Dedifferentiated amniotic fluid mesenchymal stem cell (primary cell): ENCODE measurements around the gene GORASP2.

ENCODE experiments used
- DNase-seq: peaks from one replicate; pipeline ENCODE4 v3.0.0-alpha.2; 2016; ENCODE audit errors: extremely low spot score

The GORASP2 gene

DNA sequence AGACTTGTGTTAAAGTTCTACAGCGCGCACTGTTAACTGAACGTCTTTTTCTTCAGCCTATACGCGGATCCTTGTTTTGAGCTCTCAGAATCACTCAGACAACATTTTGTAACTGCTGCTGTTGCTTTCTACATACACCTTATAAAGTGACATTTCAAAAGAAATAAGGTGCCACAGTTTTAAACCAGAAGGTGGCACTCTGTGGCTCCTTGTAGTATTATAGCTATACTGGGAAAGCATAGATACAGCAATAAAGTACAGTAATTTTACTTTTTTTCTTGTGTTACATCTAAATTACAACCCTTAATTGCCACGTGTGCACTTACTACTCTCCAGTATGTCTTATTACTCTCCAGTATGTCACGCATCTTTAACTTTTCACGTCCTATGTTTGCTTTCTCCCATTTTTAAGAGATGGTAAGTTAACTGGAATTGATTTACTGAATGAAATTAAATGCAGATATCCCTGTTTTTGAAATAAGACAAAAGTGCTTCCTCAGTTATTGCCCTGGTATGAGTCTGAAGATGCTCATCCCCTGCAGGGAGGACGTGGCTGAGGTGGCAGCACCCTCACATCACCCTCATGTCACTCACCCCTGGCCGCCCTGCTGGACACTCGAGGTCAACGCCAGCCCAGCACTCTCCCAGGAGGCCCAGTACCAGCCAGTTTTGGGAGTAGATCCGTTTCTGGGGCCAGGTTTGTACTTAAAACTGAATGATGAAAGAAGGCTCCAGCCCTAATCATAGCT lies 37.8 kb downstream of the GORASP2 start:
- DNase-seq: no peak

DNA sequence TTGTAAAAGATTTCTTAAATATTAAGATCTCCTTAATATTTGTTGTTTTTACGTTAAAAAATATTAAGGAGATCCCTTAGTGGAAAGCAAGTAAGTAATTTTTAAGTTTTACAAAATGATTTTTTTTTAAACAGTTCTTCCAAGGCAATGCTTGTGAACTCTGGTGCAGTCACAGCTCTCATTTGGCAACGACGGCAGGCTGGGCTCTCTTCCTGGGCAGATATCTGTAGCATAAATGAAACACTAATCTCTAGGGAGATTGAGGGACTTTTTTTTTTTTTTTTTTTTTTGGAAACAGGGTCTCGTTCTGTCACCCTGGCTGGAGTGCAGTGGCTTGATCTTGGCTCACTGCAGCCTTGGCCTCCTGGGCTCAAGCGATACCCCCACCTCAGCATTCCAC lies 38.5 kb downstream of the GORASP2 start:
- no peak for DNase-seq

- no peak for DNase-seq
These were observed 39.4 kb downstream of the GORASP2 start for GRCh38 chr2:170968205-170969003.

DNA sequence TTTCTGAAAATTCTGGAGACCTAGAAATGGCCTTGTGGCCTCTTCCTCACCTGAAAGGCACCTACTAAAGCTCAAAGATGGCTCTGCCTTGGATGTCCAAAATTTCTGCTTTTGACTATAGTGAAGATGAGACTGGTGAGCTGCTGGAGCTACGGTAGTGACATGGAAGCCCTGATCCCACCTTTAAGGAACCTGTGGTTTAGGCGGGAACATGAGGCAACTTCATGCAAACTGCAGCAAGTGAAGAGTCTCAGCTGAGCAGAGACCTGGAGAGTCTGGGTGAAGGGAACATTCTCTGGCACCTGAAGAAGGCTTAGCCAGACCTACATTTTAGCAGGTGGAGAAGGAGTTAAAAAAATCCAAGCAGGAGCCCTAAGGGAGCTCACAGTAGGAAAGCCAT lies 40.0 kb downstream of the GORASP2 start:
- DNase-seq: no peak

- DNase-seq: no peak
These were observed 40.9 kb downstream of the GORASP2 start for GRCh38 chr2:170969872-170970496.

DNA sequence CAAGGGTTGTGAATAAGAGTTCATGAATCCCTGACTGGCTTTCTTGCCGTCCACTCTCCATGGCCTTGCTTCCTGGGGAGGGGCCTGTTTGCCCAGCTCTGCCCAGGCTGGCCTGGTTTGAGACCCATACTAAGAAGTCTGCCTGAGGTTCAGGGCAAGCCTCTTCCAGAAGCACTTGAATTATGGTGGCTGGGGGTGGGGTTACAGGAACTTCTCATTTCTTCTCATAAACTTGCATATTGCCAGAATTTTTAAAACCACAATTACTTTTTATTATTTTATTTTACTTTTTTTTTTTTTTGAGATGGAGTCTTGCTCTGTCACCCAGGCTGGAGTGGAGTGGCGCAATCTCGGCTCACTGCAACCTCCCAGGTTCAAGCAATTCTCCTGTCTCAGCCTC lies 42.0 kb downstream of the GORASP2 start:
- DNase-seq: no peak

GRCh38 chr2:170972296-170973224 lies 43.5 kb downstream of the GORASP2 start:
- DNase-seq: no peak

- no peak for DNase-seq
These were observed 44.1 kb downstream of the GORASP2 start for GRCh38 chr2:170973225-170973491.

- DNase-seq: peak; percentile 63
These were observed 44.6 kb downstream of the GORASP2 start for GRCh38 chr2:170973492-170974303.

GRCh38 chr2:170974304-170974993 lies 45.4 kb downstream of the GORASP2 start:
- no peak for DNase-seq

DNA sequence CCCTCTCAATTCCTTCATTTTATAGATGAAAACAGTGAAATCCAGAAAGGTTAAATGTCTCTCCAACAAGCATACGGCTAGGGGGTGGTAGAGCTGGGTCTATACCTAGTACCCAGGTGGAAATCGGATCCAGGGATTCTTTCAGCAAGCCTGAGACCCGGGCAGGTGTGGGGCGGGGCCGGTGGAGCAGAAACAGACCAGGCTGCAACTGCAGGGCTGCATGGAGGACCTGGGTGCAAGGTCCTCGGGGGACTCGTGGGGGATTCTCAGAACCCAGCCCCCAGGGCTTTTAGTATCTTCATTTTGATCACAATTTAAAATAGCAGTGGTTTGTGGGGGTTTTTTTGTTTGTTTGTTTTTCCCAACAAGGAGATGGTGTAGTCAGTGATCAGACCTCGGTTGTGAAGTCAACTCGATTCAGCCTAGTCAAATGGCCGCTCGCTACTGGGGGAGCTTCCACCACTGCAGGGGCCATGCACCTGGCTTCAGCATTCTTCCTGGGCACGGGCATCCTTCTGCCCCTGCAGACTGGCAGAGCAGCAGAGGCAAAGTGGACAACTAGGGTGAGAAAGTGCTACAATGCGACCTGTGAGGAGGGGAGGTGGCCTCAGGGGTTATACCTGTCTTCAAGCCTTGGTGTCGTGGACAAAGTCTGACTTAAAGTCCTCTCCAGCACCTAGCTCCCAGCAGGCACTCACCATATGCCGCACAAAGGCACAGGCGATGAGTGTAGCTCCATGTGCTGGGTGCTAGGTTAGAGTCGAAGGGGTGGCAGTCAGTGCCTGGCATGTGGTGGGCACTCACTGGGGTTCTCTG lies 46.3 kb downstream of the GORASP2 start:
- DNase-seq: no peak

- DNase-seq: no peak
These were observed 46.9 kb downstream of the GORASP2 start for GRCh38 chr2:170975943-170976270.

GRCh38 chr2:170984079-170984478 lies 55.0 kb downstream of the GORASP2 start:
- no peak for DNase-seq

- DNase-seq: no peak
These were observed 56.4 kb downstream of the GORASP2 start for GRCh38 chr2:170985407-170985806.

GRCh38 chr2:170986566-170987258 lies 57.7 kb downstream of the GORASP2 start:
- no peak for DNase-seq

- no peak for DNase-seq
These were observed 62.5 kb downstream of the GORASP2 start for GRCh38 chr2:170991398-170992182.

GRCh38 chr2:170996316-170996715 lies 67.3 kb downstream of the GORASP2 start:
- DNase-seq: peak; percentile 24

DNA sequence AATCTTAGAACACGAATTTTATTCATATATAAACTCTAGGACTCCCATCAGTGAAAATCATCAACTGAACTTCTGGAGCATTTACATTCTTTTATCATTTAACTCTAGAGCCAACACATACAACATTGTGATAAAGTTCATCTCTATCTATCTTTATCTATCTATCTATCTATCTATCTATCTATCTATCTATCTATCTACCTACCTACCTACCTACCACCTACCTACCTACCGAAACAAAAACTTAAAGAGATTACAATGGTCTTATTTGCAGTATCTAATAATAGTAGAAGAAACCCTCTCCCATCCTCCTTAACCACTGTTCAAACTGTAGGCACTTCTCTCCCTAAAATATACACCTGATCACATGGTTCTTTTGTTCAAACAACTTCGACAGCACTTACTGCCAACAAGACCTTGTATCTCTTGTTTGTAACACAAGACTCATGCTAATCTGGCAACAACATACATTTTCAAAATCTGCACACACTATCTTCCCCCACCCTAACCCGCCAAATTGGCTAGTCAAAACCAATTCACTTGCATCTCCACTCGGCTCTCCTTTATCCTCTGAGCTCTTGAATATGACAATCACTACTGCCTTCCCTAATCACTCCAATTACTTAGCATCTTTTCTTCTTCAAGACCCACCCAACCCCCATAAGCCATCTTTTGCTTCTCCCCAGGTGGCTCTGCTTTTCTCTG lies 69.0 kb downstream of the GORASP2 start:
- no peak for DNase-seq
